ENCODE measurements around the gene CCDC89.
A peak's percentile ranks its signal among the peaks of the same experiment; 100 is the strongest.

CCDC89 gene

GRCh38 chr11:85647604-85648299 lies 38.2 kb downstream of the CCDC89 start, which contains the start of gene TMEM126A (continued):
- TF ChIP-seq, protein P1, sequence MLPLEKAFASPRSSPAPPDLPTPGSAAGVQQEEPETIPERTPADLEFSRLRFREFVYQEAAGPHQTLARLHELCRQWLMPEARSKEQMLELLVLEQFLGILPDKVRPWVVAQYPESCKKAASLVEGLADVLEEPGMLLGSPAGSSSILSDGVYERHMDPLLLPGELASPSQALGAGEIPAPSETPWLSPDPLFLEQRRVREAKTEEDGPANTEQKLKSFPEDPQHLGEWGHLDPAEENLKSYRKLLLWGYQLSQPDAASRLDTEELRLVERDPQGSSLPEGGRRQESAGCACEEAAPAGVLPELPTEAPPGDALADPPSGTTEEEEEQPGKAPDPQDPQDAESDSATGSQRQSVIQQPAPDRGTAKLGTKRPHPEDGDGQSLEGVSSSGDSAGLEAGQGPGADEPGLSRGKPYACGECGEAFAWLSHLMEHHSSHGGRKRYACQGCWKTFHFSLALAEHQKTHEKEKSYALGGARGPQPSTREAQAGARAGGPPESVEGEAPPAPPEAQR (tag by site-specific recombination; IDR thresholded peaks at IDR 0.05), result no peak
- TF ChIP-seq RBAK (tag by site-specific recombination; IDR thresholded peaks at IDR 0.05) (no peak), TRIM28 (IDR thresholded peaks at IDR 0.05; ENCODE audit: borderline replicate concordance, low read length) (no peak), ZNF548 (tag by site-specific recombination; IDR thresholded peaks at IDR 0.05) (no peak), ZNF221 (tag by site-specific recombination; IDR thresholded peaks at IDR 0.05; ENCODE audit: borderline replicate concordance) (no peak), ZNF19 (tag by site-specific recombination; IDR thresholded peaks at IDR 0.05; ENCODE audit: low read depth) (no peak), ZNF629 (tag by site-specific recombination; IDR thresholded peaks at IDR 0.05) (peak; percentile 79), MYNN (tag by site-specific recombination; IDR thresholded peaks at IDR 0.05; ENCODE audit: borderline replicate concordance) (no peak), ZNF521 (tag by site-specific recombination; IDR thresholded peaks at IDR 0.05) (no peak), ZNF214 (tag by site-specific recombination; IDR thresholded peaks at IDR 0.05; ENCODE audit: borderline replicate concordance) (no peak), ZNF621 (tag by site-specific recombination; IDR thresholded peaks at IDR 0.05) (no peak), HOXD13 (CRISPR knock-in tag; IDR thresholded peaks at IDR 0.05; ENCODE audit: borderline replicate concordance) (no peak), ZNF433 (tag by site-specific recombination; IDR thresholded peaks at IDR 0.05; ENCODE audit: low read depth) (no peak), GLI4 (tag by site-specific recombination; IDR thresholded peaks at IDR 0.05) (no peak), ZNF701 (tag by site-specific recombination; IDR thresholded peaks at IDR 0.05) (no peak), HIC1 (tag by site-specific recombination; IDR thresholded peaks at IDR 0.05) (no peak), ZNF175 (tag by site-specific recombination; IDR thresholded peaks at IDR 0.05) (no peak), ZNF391 (tag by site-specific recombination; IDR thresholded peaks at IDR 0.05; ENCODE audit: borderline replicate concordance, low read depth) (no peak)
- TF ChIP-seq, protein P2, sequence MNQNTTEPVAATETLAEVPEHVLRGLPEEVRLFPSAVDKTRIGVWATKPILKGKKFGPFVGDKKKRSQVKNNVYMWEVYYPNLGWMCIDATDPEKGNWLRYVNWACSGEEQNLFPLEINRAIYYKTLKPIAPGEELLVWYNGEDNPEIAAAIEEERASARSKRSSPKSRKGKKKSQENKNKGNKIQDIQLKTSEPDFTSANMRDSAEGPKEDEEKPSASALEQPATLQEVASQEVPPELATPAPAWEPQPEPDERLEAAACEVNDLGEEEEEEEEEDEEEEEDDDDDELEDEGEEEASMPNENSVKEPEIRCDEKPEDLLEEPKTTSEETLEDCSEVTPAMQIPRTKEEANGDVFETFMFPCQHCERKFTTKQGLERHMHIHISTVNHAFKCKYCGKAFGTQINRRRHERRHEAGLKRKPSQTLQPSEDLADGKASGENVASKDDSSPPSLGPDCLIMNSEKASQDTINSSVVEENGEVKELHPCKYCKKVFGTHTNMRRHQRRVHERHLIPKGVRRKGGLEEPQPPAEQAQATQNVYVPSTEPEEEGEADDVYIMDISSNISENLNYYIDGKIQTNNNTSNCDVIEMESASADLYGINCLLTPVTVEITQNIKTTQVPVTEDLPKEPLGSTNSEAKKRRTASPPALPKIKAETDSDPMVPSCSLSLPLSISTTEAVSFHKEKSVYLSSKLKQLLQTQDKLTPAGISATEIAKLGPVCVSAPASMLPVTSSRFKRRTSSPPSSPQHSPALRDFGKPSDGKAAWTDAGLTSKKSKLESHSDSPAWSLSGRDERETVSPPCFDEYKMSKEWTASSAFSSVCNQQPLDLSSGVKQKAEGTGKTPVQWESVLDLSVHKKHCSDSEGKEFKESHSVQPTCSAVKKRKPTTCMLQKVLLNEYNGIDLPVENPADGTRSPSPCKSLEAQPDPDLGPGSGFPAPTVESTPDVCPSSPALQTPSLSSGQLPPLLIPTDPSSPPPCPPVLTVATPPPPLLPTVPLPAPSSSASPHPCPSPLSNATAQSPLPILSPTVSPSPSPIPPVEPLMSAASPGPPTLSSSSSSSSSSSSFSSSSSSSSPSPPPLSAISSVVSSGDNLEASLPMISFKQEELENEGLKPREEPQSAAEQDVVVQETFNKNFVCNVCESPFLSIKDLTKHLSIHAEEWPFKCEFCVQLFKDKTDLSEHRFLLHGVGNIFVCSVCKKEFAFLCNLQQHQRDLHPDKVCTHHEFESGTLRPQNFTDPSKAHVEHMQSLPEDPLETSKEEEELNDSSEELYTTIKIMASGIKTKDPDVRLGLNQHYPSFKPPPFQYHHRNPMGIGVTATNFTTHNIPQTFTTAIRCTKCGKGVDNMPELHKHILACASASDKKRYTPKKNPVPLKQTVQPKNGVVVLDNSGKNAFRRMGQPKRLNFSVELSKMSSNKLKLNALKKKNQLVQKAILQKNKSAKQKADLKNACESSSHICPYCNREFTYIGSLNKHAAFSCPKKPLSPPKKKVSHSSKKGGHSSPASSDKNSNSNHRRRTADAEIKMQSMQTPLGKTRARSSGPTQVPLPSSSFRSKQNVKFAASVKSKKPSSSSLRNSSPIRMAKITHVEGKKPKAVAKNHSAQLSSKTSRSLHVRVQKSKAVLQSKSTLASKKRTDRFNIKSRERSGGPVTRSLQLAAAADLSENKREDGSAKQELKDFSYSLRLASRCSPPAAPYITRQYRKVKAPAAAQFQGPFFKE (tag by site-specific recombination; IDR thresholded peaks at IDR 0.05; ENCODE audit: borderline replicate concordance), result no peak
- TF ChIP-seq, protein P3, sequence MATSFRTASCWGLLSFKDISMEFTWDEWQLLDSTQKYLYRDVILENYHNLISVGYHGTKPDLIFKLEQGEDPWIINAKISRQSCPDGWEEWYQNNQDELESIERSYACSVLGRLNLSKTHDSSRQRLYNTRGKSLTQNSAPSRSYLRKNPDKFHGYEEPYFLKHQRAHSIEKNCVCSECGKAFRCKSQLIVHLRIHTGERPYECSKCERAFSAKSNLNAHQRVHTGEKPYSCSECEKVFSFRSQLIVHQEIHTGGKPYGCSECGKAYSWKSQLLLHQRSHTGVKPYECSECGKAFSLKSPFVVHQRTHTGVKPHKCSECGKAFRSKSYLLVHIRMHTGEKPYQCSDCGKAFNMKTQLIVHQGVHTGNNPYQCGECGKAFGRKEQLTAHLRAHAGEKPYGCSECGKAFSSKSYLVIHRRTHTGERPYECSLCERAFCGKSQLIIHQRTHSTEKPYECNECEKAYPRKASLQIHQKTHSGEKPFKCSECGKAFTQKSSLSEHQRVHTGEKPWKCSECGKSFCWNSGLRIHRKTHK (tag by site-specific recombination; IDR thresholded peaks at IDR 0.05), result no peak
- TF ChIP-seq, protein P4, sequence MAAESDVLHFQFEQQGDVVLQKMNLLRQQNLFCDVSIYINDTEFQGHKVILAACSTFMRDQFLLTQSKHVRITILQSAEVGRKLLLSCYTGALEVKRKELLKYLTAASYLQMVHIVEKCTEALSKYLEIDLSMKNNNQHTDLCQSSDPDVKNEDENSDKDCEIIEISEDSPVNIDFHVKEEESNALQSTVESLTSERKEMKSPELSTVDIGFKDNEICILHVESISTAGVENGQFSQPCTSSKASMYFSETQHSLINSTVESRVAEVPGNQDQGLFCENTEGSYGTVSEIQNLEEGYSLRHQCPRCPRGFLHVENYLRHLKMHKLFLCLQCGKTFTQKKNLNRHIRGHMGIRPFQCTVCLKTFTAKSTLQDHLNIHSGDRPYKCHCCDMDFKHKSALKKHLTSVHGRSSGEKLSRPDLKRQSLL (tag by site-specific recombination; IDR thresholded peaks at IDR 0.05), result no peak
- TF ChIP-seq, protein P5, sequence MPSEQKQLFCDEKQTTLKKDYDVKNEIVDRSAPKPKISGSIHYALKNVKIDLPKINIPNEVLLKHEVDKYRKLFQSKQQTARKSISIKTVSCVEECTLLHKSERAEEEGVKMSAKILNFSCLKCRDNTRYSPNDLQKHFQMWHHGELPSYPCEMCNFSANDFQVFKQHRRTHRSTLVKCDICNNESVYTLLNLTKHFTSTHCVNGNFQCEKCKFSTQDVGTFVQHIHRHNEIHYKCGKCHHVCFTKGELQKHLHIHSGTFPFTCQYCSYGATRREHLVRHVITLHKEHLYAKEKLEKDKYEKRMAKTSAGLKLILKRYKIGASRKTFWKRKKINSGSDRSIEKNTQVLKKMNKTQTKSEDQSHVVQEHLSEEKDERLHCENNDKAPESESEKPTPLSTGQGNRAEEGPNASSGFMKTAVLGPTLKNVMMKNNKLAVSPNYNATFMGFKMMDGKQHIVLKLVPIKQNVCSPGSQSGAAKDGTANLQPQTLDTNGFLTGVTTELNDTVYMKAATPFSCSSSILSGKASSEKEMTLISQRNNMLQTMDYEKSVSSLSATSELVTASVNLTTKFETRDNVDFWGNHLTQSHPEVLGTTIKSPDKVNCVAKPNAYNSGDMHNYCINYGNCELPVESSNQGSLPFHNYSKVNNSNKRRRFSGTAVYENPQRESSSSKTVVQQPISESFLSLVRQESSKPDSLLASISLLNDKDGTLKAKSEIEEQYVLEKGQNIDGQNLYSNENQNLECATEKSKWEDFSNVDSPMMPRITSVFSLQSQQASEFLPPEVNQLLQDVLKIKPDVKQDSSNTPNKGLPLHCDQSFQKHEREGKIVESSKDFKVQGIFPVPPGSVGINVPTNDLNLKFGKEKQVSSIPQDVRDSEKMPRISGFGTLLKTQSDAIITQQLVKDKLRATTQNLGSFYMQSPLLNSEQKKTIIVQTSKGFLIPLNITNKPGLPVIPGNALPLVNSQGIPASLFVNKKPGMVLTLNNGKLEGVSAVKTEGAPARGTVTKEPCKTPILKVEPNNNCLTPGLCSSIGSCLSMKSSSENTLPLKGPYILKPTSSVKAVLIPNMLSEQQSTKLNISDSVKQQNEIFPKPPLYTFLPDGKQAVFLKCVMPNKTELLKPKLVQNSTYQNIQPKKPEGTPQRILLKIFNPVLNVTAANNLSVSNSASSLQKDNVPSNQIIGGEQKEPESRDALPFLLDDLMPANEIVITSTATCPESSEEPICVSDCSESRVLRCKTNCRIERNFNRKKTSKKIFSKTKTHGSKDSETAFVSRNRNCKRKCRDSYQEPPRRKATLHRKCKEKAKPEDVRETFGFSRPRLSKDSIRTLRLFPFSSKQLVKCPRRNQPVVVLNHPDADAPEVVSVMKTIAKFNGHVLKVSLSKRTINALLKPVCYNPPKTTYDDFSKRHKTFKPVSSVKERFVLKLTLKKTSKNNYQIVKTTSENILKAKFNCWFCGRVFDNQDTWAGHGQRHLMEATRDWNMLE (tag by site-specific recombination; conservative IDR thresholded peaks at IDR 0.05; ENCODE audit: low read depth), result peak; percentile 87
